ENCODE results near the gene CTRL.

DNA sequence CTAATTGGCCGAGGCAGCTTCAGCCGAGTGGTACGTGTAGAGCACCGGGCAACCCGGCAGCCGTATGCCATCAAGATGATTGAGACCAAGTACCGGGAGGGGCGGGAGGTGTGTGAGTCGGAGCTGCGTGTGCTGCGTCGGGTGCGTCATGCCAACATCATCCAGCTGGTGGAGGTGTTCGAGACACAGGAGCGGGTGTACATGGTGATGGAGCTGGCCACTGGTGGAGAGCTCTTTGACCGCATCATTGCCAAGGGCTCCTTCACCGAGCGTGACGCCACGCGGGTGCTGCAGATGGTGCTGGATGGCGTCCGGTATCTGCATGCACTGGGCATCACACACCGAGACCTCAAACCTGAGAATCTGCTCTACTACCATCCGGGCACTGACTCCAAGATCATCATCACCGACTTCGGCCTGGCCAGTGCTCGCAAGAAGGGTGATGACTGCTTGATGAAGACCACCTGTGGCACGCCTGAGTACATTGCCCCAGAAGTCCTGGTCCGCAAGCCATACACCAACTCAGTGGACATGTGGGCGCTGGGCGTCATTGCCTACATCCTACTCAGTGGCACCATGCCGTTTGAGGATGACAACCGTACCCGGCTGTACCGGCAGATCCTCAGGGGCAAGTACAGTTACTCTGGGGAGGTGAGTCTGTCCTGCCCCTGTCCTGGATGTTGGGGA, 22.5 kb downstream of the CTRL start:
- TF ChIP-seq, protein P1, sequence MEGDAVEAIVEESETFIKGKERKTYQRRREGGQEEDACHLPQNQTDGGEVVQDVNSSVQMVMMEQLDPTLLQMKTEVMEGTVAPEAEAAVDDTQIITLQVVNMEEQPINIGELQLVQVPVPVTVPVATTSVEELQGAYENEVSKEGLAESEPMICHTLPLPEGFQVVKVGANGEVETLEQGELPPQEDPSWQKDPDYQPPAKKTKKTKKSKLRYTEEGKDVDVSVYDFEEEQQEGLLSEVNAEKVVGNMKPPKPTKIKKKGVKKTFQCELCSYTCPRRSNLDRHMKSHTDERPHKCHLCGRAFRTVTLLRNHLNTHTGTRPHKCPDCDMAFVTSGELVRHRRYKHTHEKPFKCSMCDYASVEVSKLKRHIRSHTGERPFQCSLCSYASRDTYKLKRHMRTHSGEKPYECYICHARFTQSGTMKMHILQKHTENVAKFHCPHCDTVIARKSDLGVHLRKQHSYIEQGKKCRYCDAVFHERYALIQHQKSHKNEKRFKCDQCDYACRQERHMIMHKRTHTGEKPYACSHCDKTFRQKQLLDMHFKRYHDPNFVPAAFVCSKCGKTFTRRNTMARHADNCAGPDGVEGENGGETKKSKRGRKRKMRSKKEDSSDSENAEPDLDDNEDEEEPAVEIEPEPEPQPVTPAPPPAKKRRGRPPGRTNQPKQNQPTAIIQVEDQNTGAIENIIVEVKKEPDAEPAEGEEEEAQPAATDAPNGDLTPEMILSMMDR (conservative IDR thresholded peaks at IDR 0.05) = no peak
- TF ChIP-seq EZH2 (IDR thresholded peaks at IDR 0.05; ENCODE audit: low read depth) = no peak
